ENCODE measurements around the gene BEST2. TPM values are rescaled to one million over a fixed set of nuclear protein-coding genes. Genes with fewer than 3 reads are reported as not detected.

Gene BEST2
- total RNA-seq, 1 donor from 2014 or later, result not detected

GRCh38 chr19:12784871-12785430 is 33.4 kb downstream of the BEST2 start:
- H3K9ac ChIP-seq (ENCODE audit: low read depth in 1 of 3, low read length in 3 of 3), result peak overlapping the region in 2 of 3 donors; percentile 46 to 74
- no peaks in the 10 kb centered on the region for H3K36me3 ChIP-seq (ENCODE audit: control insufficient read depth in 3 of 3, insufficient read depth in 3 of 3, low read length in 3 of 3)

DNA sequence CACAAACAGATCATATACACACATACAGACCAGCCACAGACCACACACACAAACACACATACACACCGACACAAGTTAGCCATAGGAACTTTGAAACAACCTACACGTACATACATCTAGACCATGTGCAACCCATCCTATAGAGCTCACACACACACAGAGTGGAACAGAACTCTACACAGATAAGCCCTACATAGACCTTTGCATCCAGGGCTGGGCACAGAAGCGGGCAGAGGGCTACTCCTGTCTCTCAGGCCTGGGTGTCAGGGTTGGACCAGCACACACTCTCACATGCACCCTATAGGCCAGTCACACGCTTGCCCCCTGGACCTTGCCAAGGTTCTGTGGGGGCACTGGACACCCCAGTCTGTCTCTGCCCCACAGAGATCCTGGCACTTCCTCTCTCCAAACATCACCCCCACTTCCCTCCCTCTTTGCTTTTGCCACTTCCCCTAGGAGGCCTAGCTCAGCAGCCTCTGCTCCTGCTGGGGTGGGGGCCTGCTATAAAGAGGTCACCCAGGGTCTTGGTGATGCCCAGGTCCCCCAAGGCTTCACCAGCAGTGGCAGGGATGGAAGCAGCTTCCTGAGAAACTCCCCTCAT is 33.9 kb downstream of the BEST2 start:
- peaks cover 59 to 70% (median 68%) of the 10 kb centered on the region in 3 donors for H3K4me1 ChIP-seq (ENCODE audit: control insufficient read depth in 3 of 3, insufficient read depth in 3 of 3, low read length in 3 of 3)
- peak overlapping the region; percentile 46 to 74 (median 47) for H3K9ac ChIP-seq (ENCODE audit: low read depth in 1 of 3, low read length in 3 of 3)
- H3K27me3 ChIP-seq (ENCODE audit: control insufficient read depth in 3 of 3, insufficient read depth in 3 of 3, low read length in 3 of 3), result no peaks in the 10 kb centered on the region
- H3K27ac ChIP-seq (ENCODE audit: low read depth, low read length), result peak overlapping the region; percentile 99
- no peaks in the 10 kb centered on the region for H3K36me3 ChIP-seq (ENCODE audit: control insufficient read depth in 3 of 3, insufficient read depth in 3 of 3, low read length in 3 of 3)
- peak overlapping the region in 1 of 3 donors; percentile 8 for H3K4me3 ChIP-seq (ENCODE audit: low read length in 3 of 3)
- H3K9me3 ChIP-seq (ENCODE audit: control insufficient read depth in 3 of 3, low read length in 3 of 3), result no peaks in the 10 kb centered on the region

More at GRCh38 chr19:12784871-12785430, 33.4 kb downstream of the BEST2 start:
- Histone ChIP-seq H3K27ac (ENCODE audit: low read depth, low read length) (peak overlapping the region; percentile 99), H3K27me3 (ENCODE audit: control insufficient read depth in 3 of 3, insufficient read depth in 3 of 3, low read length in 3 of 3) (no peaks in the 10 kb centered on the region), H3K4me3 (ENCODE audit: low read length in 3 of 3) (peak overlapping the region in 1 of 3 donors; percentile 3), H3K4me1 (ENCODE audit: control insufficient read depth in 3 of 3, insufficient read depth in 3 of 3, low read length in 3 of 3) (peaks cover 54 to 64% (median 62%) of the 10 kb centered on the region in 3 donors), H3K9me3 (ENCODE audit: control insufficient read depth in 3 of 3, low read length in 3 of 3) (no peaks in the 10 kb centered on the region)

DNA sequence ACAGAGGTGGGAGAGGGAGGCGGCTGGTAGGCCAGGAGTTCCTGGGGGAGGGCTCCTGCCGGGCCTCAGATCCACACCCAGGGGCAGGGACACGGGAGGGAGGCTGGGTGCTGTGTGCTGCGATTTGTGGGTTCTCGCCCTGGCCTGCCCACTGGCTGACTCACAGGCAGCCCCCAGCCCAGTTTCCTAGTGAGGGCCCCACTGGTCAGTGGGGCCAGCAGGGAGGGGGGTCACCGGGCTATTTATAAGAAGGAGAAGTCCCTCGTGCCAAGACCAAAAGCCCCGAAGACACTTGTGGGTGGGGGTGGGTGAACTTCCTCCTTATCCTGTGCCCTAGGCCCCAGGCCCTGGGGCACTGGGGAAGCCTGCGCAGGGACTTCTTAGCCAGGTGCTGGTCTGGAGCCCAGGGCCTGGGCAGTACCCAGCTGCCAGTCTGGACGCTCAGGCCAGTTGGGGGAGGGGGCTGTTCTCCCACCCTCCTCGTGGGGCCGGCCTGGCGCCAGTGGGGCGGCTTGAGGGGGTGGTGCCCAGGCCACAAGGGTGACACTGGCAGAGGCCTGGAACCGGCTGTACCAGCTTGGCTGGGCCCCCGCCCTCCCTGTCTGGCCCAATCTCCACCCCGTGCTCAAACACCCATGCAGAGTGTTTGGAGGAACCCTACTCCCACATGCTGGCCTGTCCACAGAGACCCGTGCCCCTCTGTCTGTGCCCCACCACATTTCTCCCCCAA is 34.7 kb downstream of the BEST2 start:
- H3K27ac ChIP-seq (ENCODE audit: low read depth, low read length), result peak overlapping the region; percentile 99
- no peaks in the 10 kb centered on the region for H3K27me3 ChIP-seq (ENCODE audit: control insufficient read depth in 3 of 3, insufficient read depth in 3 of 3, low read length in 3 of 3)
- H3K4me1 ChIP-seq (ENCODE audit: control insufficient read depth in 3 of 3, insufficient read depth in 3 of 3, low read length in 3 of 3), result peaks cover 65 to 76% (median 74%) of the 10 kb centered on the region in 3 donors
- H3K9ac ChIP-seq (ENCODE audit: low read depth in 1 of 3, low read length in 3 of 3), result peak overlapping the region; percentile 46 to 74 (median 47)
- H3K36me3 ChIP-seq (ENCODE audit: control insufficient read depth in 3 of 3, insufficient read depth in 3 of 3, low read length in 3 of 3), result no peaks in the 10 kb centered on the region
- H3K4me3 ChIP-seq (ENCODE audit: low read length in 3 of 3), result peak overlapping the region in 1 of 3 donors; percentile 6
- no peaks in the 10 kb centered on the region for H3K9me3 ChIP-seq (ENCODE audit: control insufficient read depth in 3 of 3, low read length in 3 of 3)

DNA sequence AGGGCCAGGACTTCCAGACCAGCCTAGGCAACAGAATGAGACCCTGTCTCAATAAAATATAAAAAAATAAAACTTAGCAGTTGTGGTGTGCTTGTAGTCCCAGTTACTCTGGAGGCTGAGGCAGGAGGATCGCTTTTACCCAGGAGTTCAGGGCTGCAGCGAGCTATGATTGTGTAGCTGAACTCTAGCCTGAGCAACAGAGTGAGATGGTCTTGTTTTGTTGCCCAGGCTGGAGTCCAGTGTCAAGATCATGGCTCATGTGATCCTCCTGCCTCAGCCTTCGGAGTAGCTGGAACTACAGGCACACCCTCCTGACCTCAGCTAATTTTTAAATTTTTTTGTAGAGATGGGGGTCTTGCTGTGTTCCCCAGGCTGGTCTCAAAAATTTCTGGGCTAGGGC is 35.4 kb downstream of the BEST2 start:
- H3K4me3 ChIP-seq (ENCODE audit: low read length in 3 of 3), result no peak overlapping the region
- no peaks in the 10 kb centered on the region for H3K36me3 ChIP-seq (ENCODE audit: control insufficient read depth in 3 of 3, insufficient read depth in 3 of 3, low read length in 3 of 3)
- no peaks in the 10 kb centered on the region for H3K27me3 ChIP-seq (ENCODE audit: control insufficient read depth in 3 of 3, insufficient read depth in 3 of 3, low read length in 3 of 3)
- H3K9me3 ChIP-seq (ENCODE audit: control insufficient read depth in 3 of 3, low read length in 3 of 3), result no peaks in the 10 kb centered on the region
- peaks cover 62 to 74% (median 72%) of the 10 kb centered on the region in 3 donors for H3K4me1 ChIP-seq (ENCODE audit: control insufficient read depth in 3 of 3, insufficient read depth in 3 of 3, low read length in 3 of 3)
- peak overlapping the region in 1 of 3 donors; percentile 74 for H3K9ac ChIP-seq (ENCODE audit: low read depth in 1 of 3, low read length in 3 of 3)
- H3K27ac ChIP-seq (ENCODE audit: low read depth, low read length), result peak overlapping the region; percentile 99

- Histone ChIP-seq H3K36me3 (ENCODE audit: control insufficient read depth in 3 of 3, insufficient read depth in 3 of 3, low read length in 3 of 3) (peaks cover 0 to under 1% (median 0%) of the 10 kb centered on the region in 3 donors), H3K27me3 (ENCODE audit: control insufficient read depth in 3 of 3, insufficient read depth in 3 of 3, low read length in 3 of 3) (no peaks in the 10 kb centered on the region), H3K9ac (ENCODE audit: low read depth in 1 of 3, low read length in 3 of 3) (no peak overlapping the region), H3K27ac (ENCODE audit: low read depth, low read length) (peak overlapping the region; percentile 99), H3K9me3 (ENCODE audit: control insufficient read depth in 3 of 3, low read length in 3 of 3) (no peaks in the 10 kb centered on the region), H3K4me1 (ENCODE audit: control insufficient read depth in 3 of 3, insufficient read depth in 3 of 3, low read length in 3 of 3) (peaks cover 60 to 69% (median 68%) of the 10 kb centered on the region in 3 donors), H3K4me3 (ENCODE audit: low read length in 3 of 3) (no peak overlapping the region)
These were observed 35.9 kb downstream of the BEST2 start for GRCh38 chr19:12787458-12787857.

DNA sequence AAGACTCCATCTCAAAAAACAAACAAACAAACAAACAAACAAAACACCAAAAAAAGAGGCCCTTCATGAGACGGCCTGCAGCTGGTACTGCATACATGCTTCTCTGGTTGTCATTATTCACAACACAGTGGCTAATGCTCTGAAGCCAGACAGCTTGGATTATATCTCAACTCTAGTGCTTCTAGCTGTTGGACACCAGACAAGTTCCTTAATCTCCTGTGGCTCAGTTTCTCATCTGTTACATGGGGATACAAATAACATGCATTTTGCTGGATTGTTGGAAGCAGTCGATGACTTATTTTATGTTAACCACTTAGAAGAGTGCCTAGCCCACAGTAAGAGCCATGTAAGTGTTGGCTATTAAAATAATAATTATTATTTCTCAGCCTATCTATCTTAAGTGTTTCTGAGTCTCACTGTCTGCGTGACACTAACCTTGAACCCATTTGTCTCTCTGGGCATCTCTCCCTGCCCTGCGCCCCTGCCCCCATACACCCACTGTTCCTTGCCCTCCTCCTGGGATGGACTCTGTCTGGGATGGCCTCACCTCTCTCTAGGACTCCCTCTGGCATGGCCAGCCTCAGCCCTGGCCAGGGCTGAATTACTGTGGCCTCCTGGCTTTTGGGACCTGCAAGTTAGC is 36.6 kb downstream of the BEST2 start:
- no peaks in the 10 kb centered on the region for H3K9me3 ChIP-seq (ENCODE audit: control insufficient read depth in 3 of 3, low read length in 3 of 3)
- H3K9ac ChIP-seq (ENCODE audit: low read depth in 1 of 3, low read length in 3 of 3), result peak overlapping the region; percentile 73 to 99 (median 78)

DNA sequence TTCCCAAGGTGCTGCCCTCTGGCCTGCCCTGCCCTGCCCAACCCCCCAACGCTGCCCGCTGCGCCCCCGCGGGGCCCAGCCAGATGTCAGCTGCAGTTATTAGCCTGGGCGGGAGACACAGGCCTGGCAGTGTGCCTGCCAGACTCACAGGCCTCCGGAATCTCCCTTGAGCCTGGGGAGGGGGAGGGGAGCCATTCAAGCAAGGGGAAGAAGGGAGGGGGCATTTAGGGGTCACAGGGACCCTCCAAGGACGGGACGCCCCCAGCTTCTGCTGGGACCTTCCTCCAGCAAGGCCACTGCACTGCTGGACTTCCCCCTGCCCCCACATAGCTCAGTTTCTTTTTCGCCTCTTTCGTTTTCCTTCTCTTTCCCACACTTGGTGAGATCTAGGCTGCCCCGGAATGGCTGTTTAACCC is 37.1 kb downstream of the BEST2 start:
- no peaks in the 10 kb centered on the region for H3K27me3 ChIP-seq (ENCODE audit: control insufficient read depth in 3 of 3, insufficient read depth in 3 of 3, low read length in 3 of 3)
- peaks cover 0 to 4% (median 0%) of the 10 kb centered on the region in 3 donors for H3K36me3 ChIP-seq (ENCODE audit: control insufficient read depth in 3 of 3, insufficient read depth in 3 of 3, low read length in 3 of 3)
- peak overlapping the region; percentile 58 to 65 (median 59) for H3K4me3 ChIP-seq (ENCODE audit: low read length in 3 of 3)
- peak overlapping the region; percentile 99 for H3K27ac ChIP-seq (ENCODE audit: low read depth, low read length)
- H3K4me1 ChIP-seq (ENCODE audit: control insufficient read depth in 3 of 3, insufficient read depth in 3 of 3, low read length in 3 of 3), result peaks cover 51 to 61% (median 60%) of the 10 kb centered on the region in 3 donors
- H3K9ac ChIP-seq (ENCODE audit: low read depth in 1 of 3, low read length in 3 of 3), result peak overlapping the region; percentile 73 to 99 (median 78)
- H3K9me3 ChIP-seq (ENCODE audit: control insufficient read depth in 3 of 3, low read length in 3 of 3), result no peaks in the 10 kb centered on the region

More for the DNA sequence above, 36.6 kb downstream of the BEST2 start:
- H3K27ac ChIP-seq (ENCODE audit: low read depth, low read length), result peak overlapping the region; percentile 99
- H3K4me1 ChIP-seq (ENCODE audit: control insufficient read depth in 3 of 3, insufficient read depth in 3 of 3, low read length in 3 of 3), result peaks cover 56 to 65% (median 64%) of the 10 kb centered on the region in 3 donors
- H3K27me3 ChIP-seq (ENCODE audit: control insufficient read depth in 3 of 3, insufficient read depth in 3 of 3, low read length in 3 of 3), result no peaks in the 10 kb centered on the region
- peaks cover 0 to 4% (median 0%) of the 10 kb centered on the region in 3 donors for H3K36me3 ChIP-seq (ENCODE audit: control insufficient read depth in 3 of 3, insufficient read depth in 3 of 3, low read length in 3 of 3)
- peak overlapping the region in 2 of 3 donors; percentile 48 to 65 for H3K4me3 ChIP-seq (ENCODE audit: low read length in 3 of 3)

DNA sequence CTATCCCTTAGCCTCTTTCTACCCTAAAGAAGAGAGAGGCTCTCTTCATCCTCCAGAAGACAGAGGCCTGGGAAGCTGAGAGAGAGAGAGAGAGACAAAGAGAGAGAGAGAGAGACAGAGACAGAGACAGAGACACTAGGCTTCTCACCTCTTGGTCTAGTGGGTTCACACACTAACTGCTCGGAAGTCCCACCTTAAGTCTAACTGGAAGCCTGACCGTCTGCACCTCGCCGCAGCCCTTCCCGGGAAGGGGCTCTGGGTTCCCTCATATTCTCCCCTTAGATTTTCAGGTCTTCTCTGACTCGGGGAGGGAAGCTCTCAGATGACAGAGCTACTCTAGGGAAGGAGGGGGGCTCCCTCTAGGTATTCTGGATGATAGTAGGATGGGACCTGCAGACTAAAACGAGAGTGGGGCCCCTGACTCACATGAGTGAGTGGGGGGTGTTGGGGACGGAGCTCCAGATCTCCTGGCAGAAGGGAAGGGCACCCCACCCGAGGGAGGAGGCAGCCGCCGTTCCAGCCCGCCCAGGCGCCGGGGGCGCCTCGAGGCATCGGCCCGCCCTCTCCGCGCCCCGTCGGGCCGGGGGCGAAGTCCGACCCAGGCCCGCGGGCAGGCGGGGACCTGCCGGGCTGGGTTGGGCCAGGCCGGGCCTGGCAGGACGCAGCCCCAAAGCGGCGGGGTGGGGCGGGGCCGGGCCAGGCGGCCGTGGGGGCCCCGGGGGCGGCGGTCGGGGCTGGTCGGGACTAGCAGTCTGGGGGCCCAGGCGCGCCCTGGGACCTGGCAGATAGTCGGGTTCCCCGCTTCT is 37.7 kb downstream of the BEST2 start:
- H3K4me1 ChIP-seq (ENCODE audit: control insufficient read depth in 3 of 3, insufficient read depth in 3 of 3, low read length in 3 of 3), result peaks cover 54 to 61% (median 60%) of the 10 kb centered on the region in 3 donors
- peak overlapping the region; percentile 59 to 93 (median 65) for H3K4me3 ChIP-seq (ENCODE audit: low read length in 3 of 3)

More for the DNA sequence above, 37.7 kb downstream of the BEST2 start:
- Histone ChIP-seq H3K9me3 (ENCODE audit: control insufficient read depth in 3 of 3, low read length in 3 of 3) (no peaks in the 10 kb centered on the region), H3K36me3 (ENCODE audit: control insufficient read depth in 3 of 3, insufficient read depth in 3 of 3, low read length in 3 of 3) (peaks cover 0 to 4% (median 0%) of the 10 kb centered on the region in 3 donors), H3K27me3 (ENCODE audit: control insufficient read depth in 3 of 3, insufficient read depth in 3 of 3, low read length in 3 of 3) (no peaks in the 10 kb centered on the region), H3K27ac (ENCODE audit: low read depth, low read length) (peak overlapping the region; percentile 99), H3K9ac (ENCODE audit: low read depth in 1 of 3, low read length in 3 of 3) (peak overlapping the region; percentile 73 to 99 (median 78))

Measured in skeletal muscle tissue (tissue), 4 donors.